GM13976 (cell line): ENCODE data around the gene TSPO.
A peak's percentile ranks its signal among the peaks of the same experiment; 100 is the strongest.
"Not testable (repeated sequence)": the region's sequence is repeated elsewhere in the genome, so short reads cannot be mapped to it uniquely, and the experiment has no call there.

ENCODE experiments used
- DNase-seq: peaks from one replicate; pipeline ENCODE4 v3.0.0; 2012; ENCODE audit warnings: low spot score
- in situ Hi-C: fragments of 300-500 bp; cut with MboI; formaldehyde crosslinking; loops from one replicate; pipeline ENCODE4 v1.12.0; 2022; ENCODE audit warnings: low sequenced_read_pairs, mixed read lengths, inconsistent platforms; ENCODE audit not compliant: unreplicated experiment
- TF ChIP-seq, protein P1 (sequence below): IDR thresholded peaks from 2 replicates; pipeline ENCODE4 v1.5.1; 2012; ENCODE audit warnings: borderline replicate concordance, mild to moderate bottlenecking; ENCODE audit not compliant: insufficient read depth; ENCODE audit errors: extremely low read depth, missing control alignments, control extremely low read depth

The TSPO gene

DNA sequence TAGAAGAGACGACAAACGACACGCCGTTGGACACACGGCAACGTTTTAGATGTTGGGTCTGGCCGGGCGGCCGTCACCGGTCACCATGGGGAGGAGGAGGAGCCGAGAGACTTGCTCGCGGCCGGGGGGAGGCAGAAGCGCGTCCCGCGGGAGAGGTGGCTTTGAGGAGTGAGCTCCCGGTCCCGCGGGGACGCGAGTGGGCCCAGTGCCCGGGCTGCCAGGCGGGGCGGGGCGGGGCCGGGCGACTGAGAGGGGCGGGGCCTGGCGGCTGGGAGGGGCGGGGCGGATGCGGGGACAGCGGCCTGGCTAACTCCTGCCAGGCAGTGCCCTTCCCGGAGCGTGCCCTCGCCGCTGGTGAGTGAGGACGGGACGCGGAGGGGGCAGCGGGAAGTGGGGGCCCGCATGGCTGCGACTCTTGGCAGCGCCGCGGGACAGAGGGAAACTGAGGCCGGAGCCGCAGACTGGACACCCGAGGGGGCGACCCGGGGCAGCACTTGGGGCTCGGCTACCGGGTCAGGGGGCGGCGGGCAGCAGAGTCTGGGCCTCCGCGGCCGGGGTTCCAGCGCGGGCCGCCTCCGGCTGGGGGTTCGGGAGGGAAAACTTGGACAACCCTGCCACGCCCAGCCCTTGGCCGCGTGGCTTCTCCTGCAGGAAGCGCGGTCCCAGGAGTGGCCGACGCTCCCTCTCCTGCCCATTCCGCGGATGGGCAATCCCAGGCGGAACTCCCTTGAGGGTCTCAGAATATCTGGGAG, at the start of gene TSPO:
TSS of gene TSPO (plus strand) at position 309 of the 752 bp plus-strand sequence. CDS start 7,680 bp downstream, outside the sequence.
- TF ChIP-seq, protein P1, sequence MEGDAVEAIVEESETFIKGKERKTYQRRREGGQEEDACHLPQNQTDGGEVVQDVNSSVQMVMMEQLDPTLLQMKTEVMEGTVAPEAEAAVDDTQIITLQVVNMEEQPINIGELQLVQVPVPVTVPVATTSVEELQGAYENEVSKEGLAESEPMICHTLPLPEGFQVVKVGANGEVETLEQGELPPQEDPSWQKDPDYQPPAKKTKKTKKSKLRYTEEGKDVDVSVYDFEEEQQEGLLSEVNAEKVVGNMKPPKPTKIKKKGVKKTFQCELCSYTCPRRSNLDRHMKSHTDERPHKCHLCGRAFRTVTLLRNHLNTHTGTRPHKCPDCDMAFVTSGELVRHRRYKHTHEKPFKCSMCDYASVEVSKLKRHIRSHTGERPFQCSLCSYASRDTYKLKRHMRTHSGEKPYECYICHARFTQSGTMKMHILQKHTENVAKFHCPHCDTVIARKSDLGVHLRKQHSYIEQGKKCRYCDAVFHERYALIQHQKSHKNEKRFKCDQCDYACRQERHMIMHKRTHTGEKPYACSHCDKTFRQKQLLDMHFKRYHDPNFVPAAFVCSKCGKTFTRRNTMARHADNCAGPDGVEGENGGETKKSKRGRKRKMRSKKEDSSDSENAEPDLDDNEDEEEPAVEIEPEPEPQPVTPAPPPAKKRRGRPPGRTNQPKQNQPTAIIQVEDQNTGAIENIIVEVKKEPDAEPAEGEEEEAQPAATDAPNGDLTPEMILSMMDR: no peak
- in situ Hi-C loops: no loop called here
- DNase-seq: peak; percentile 84

DNA sequence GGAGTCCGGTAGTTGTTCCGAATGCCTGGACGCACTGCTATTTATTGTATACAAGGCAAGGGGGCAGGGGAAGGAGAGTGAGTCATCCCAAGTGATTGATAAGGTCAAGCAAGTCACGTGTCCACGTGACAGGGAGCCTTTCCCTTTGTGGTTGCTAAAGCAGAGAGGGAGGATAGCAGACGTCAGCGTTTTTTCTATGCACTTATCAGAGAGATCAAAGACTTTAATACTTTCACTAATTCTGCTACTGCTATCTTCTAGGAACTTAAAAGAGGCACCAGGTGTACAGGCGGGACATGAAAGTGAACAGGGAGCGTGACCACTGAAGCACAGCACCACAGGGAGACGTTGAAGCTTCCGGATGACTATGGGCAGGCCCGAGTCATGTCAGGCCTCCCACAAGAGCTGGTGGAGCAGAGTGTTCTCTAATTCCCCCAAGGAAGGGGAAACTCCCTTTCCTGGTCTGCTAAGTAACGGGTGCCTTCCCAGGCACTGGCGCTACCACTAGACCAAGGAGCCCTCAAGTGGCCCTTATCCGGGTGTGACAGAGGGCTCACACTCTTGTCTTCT, 47.2 kb upstream of the TSPO start:
- in situ Hi-C loops, DNase-seq: not testable (repeated sequence)

DNA sequence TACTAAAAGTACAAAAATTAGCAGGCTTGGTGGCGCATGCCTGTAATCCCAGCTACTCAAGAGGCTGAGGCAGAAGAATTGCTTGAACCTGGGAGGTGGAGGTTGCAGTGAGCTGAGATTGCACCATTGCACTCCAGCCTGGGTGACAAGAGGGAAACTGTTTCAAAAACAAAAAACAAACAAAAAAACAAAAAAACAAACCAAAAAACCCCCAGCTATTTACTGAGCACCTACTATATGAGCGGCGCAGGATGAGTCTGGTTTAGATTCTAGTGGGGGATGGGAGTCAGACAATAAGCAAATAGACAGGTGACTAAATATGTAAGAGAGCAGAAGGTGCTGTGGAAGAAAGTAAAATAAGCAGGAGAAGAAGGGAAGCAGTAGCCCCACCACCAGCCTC, 46.4 kb upstream of the TSPO start:
- in situ Hi-C loops: not testable (repeated sequence)

DNA sequence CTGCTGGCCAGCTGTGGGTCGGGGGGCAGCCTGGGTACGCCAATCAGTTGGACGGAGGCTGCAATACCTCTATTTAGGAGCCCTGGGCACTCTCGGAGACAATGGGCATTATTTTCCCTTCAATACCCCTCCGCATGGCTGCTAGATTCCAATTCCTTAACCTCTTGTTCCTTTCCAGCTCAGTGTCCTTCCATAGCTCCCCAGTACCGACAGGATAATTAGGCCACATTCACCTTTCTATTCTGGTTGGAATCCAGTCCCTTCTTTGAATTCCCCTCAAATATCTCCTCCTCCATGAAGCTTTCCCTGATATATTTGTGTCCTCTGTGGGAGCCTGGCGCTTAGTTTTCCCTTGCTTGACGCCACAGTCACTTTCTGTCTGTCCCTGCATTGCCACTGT, 45.1 kb upstream of the TSPO start:
- no peak for DNase-seq
- in situ Hi-C loops: no loop called here
- TF ChIP-seq, protein P1: no peak

More for the DNA sequence above, 46.4 kb upstream of the TSPO start:
- not testable (repeated sequence) for DNase-seq

DNA sequence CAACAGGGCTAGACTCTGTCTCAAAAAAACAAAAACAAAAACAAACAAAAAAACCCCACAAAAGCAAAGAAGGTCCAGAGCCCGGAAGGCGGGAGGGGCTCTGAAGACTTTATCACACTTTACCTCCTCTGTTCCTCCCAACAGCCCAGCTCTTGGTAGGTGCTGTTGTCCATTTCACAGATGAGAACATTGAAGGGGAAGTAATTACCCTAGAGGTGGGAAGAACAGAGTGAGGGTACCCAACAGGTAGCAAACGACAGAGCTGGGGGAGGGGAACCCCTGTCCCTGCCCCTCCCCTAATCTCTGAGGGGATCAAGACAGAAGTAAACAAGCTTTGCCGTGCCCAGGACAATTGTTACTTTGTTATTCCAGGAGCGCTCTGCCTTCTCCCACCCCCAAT, 41.8 kb upstream of the TSPO start:
- TF ChIP-seq, protein P1: no peak
- in situ Hi-C loops: no loop called here
- no peak for DNase-seq

DNA sequence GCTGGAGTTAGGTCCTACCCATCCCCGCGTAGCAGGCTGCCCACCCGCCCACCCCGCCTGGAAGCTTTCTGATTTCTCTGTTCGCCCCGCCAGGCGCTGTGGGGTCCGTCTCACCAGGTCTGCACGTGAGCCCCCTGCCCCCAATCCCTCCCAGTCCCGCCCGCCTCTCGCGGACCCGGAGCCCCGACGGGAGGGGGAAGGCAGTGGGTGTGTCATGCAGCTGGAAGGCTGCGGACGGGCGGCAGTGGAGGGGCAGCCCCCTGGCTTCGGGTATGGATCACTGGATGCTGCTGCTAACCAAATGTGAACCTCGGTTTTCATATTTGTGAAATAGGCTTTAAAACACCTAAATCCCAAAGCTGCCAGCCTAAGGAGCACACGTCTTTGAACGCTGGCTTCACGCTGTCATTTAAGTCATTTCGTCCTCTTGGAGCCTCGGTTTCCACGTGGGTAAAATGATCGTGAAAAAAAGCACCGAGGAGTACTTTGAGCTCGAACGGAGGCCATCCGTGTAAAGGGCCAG, 41.4 kb upstream of the TSPO start:
- DNase-seq: no peak
- in situ Hi-C loops: no loop called here
- TF ChIP-seq, protein P1: no peak

DNA sequence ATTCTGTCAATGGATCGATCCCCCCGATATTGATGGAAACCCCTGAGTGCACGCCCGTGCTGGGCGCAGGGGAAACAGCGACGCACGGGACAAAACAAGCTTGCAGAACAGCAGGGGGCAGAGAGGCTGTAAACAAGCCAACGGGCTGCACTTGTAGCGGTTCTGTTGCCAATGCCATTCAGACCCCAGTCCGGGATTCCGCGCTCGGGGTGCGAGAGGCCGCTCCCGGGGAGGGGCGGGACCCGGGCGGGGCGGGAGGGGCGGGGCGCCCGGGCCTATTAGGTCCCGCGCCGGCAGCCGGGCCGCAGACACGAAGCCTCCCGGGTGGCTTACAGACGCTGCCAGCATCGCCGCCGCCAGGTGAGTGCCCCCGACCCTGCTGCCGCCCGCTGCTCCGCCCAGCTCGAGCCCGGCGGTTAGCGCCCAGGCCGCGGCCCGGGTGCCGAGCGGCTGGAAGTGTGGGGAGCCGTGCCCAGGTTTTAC, 40.9 kb upstream of the TSPO start, which contains the start of gene BIK:
TSS of gene BIK (plus strand) at position 307 of the 483 bp plus-strand sequence. CDS start 13,273 bp downstream, outside the sequence.
- peak; percentile 64 for DNase-seq
- in situ Hi-C loops: no loop called here

More for the DNA sequence above, 40.9 kb upstream of the TSPO start, which contains the start of gene BIK:
- TF ChIP-seq, protein P1: peak; percentile 15
